H1 (cell line): Measurements from ENCODE around the gene RPLP2. TPM values are rescaled to one million over a fixed set of nuclear protein-coding genes. Genes with fewer than 3 reads are reported as not detected.
A peak's percentile ranks its signal among the peaks of the same experiment; 100 is the strongest.

ENCODE experiments used
- CTCF ChIA-PET: fragments of 300-600 bp; sonication (Branson Sonifier 250); formaldehyde crosslinking; loops from one replicate; lab custom pipeline; 2021; ENCODE audit not compliant: partially characterized antibody; lab: Charles Lee
- POLR2A ChIA-PET: fragments of 300-600 bp; sonication (Branson Sonifier 250); formaldehyde crosslinking; loops from one replicate; lab custom pipeline; 2021; ENCODE audit warnings: inconsistent platforms; ENCODE audit not compliant: partially characterized antibody; lab: Charles Lee
- DNase-seq, 2 experiments: peaks; one replicate each; pipeline versions ENCODE4 v3.0.0 to v3.0.0-alpha.2; 2010 to 2022; ENCODE audit warnings: low spot score in 2 of 2, low read depth in 1 of 2, mixed read lengths in 1 of 2
- FAIRE-seq: peaks from 2 replicates; lab custom pipeline; 2011; peaks lifted over from hg19 to GRCh38; lab: Jason Lieb, UNC
- H2AFZ ChIP-seq: 2 replicates; pipeline ENCODE4 v1.8.1; 2012; ENCODE audit warnings: low read length, inconsistent platforms
- H2AK5ac ChIP-seq: 2 replicates; pipeline ENCODE4 v1.6.1; 2013; ENCODE audit warnings: low read depth, low read length
- H2BK120ac ChIP-seq: replicated peaks from 2 replicates; pipeline ENCODE3; 2013; ENCODE audit warnings: low read depth, low read length, inconsistent platforms
- H2BK12ac ChIP-seq: 2 replicates; pipeline ENCODE4 v1.6.1; 2013; ENCODE audit warnings: low read depth, low read length
- H2BK15ac ChIP-seq: 2 replicates; pipeline ENCODE4 v1.6.1; 2013; ENCODE audit warnings: low read length
- H2BK20ac ChIP-seq: 2 replicates; pipeline ENCODE4 v1.6.1; 2013; ENCODE audit warnings: low read length
- H2BK5ac ChIP-seq: 2 replicates; pipeline ENCODE4 v1.6.1; 2013; ENCODE audit warnings: low read depth, low read length
- H3K14ac ChIP-seq: 2 replicates; pipeline ENCODE4 v1.6.1; 2013; ENCODE audit warnings: inconsistent platforms; ENCODE audit not compliant: insufficient read length
- H3K18ac ChIP-seq: 2 replicates; pipeline ENCODE4 v1.6.1; 2013; ENCODE audit warnings: low read length; ENCODE audit errors: extremely low read depth
- H3K23ac ChIP-seq: 2 replicates; pipeline ENCODE4 v1.6.1; 2013; ENCODE audit warnings: inconsistent platforms; ENCODE audit not compliant: insufficient read length
- H3K23me2 ChIP-seq: 2 replicates; pipeline ENCODE4 v1.6.1; 2013; ENCODE audit warnings: low read depth, low read length
- H3K27ac ChIP-seq: 2 replicates; pipeline ENCODE4 v1.6.1; 2011; ENCODE audit warnings: low read depth, low read length, inconsistent platforms
- H3K27me3 ChIP-seq, 4 experiments: replicated peaks in 1 of 4; 1 replicate in 1 of 4; 2 replicates in 3 of 4; pipeline versions ENCODE4 v1.6.1 to v1.8.1; 2011 to 2013; ENCODE audit warnings: low read length in 3 of 4, mild to moderate bottlenecking in 3 of 4, inconsistent platforms in 2 of 4, mixed read lengths in 2 of 4, moderate library complexity in 1 of 4; ENCODE audit not compliant: control insufficient read depth in 3 of 4, insufficient read depth in 3 of 4; ENCODE audit errors: extremely low read depth in 1 of 4
- H3K36me3 ChIP-seq, 4 experiments: 2 replicates each; pipeline versions ENCODE4 v1.6.1 to v1.8.1; 2011 to 2013; ENCODE audit warnings: mild to moderate bottlenecking in 4 of 4, low read length in 3 of 4, moderate library complexity in 2 of 4, control low read depth in 1 of 4, inconsistent platforms in 1 of 4; ENCODE audit not compliant: insufficient read depth in 4 of 4, control insufficient read depth in 2 of 4
- H3K4ac ChIP-seq: replicated peaks from 2 replicates; pipeline ENCODE3; 2013; ENCODE audit warnings: low read length, low read depth, mixed read lengths, inconsistent platforms; ENCODE audit not compliant: insufficient read length
- H3K4me1 ChIP-seq, 4 experiments: replicated peaks in 1 of 4; 1 replicate in 1 of 4; 2 replicates in 3 of 4; pipeline versions ENCODE4 v1.6.1 to v1.8.1; 2011 to 2013; ENCODE audit warnings: low read length in 3 of 4, inconsistent platforms in 2 of 4, mixed read lengths in 1 of 4; ENCODE audit not compliant: insufficient read depth in 4 of 4, control insufficient read depth in 3 of 4
- H3K4me2 ChIP-seq, 2 experiments: 2 replicates each; pipeline versions ENCODE4 v1.6.1 to v1.8.1; 2011 to 2013; ENCODE audit warnings: low read depth in 2 of 2, low read length in 2 of 2, control low read depth in 1 of 2, inconsistent platforms in 1 of 2, mild to moderate bottlenecking in 1 of 2; ENCODE audit not compliant: insufficient read depth in 1 of 2
- H3K4me3 ChIP-seq, 4 experiments: fragments of 200-600, 300-600 bp in 1 of 4; sonication (generic), shearing (Covaris generic), sonication (Bioruptor Twin) in 1 of 4; 2 replicates each; pipeline versions ENCODE4 v1.5.1 to v1.8.1; 2011 to 2016; ENCODE audit warnings: low read length in 4 of 4, low read depth in 3 of 4, control low read depth in 2 of 4, inconsistent platforms in 2 of 4, mild to moderate bottlenecking in 2 of 4, mixed read lengths in 1 of 4, moderate library complexity in 1 of 4; ENCODE audit not compliant: insufficient read depth in 2 of 4; ENCODE audit errors: extremely low read depth in 1 of 4
- H3K56ac ChIP-seq: replicated peaks from 2 replicates; pipeline ENCODE3; 2013; ENCODE audit warnings: low read depth, mild to moderate bottlenecking, mixed read lengths, low read length, inconsistent platforms; ENCODE audit not compliant: insufficient read length
- H3K79me1 ChIP-seq: 2 replicates; pipeline ENCODE4 v1.6.1; 2013; ENCODE audit warnings: low read depth, low read length, control low read depth
- H3K79me2 ChIP-seq, 2 experiments: 2 replicates each; pipeline versions ENCODE4 v1.6.1 to v1.8.1; 2012 to 2013; ENCODE audit warnings: low read length in 2 of 2, mild to moderate bottlenecking in 2 of 2, inconsistent platforms in 1 of 2; ENCODE audit not compliant: insufficient read depth in 2 of 2, control insufficient read depth in 1 of 2
- H3K9ac ChIP-seq, 4 experiments: replicated peaks in 1 of 4; 1 replicate in 1 of 4; 2 replicates in 3 of 4; pipeline versions ENCODE4 v1.6.1 to v1.8.1; 2011 to 2013; ENCODE audit warnings: low read depth in 3 of 4, low read length in 3 of 4, control low read depth in 2 of 4, mild to moderate bottlenecking in 2 of 4, moderate library complexity in 2 of 4, inconsistent platforms in 1 of 4; ENCODE audit errors: extremely low read depth in 1 of 4
- H3K9me3 ChIP-seq, 2 experiments: 2 replicates each; pipeline versions ENCODE4 v1.6.1 to v1.8.1; 2012 to 2013; ENCODE audit warnings: mild to moderate bottlenecking in 2 of 2, moderate library complexity in 2 of 2, control low read depth in 1 of 2, inconsistent platforms in 1 of 2, low read depth in 1 of 2, low read length in 1 of 2, mixed read lengths in 1 of 2; ENCODE audit not compliant: insufficient read depth in 2 of 2
- H4K20me1 ChIP-seq, 2 experiments: replicated peaks in 1 of 2; 2 replicates each; pipeline versions ENCODE3 to v1.8.1; 2011 to 2013; ENCODE audit warnings: inconsistent platforms in 2 of 2, low read length in 2 of 2, mild to moderate bottlenecking in 1 of 2; ENCODE audit not compliant: insufficient read depth in 2 of 2, control insufficient read depth in 1 of 2
- H4K5ac ChIP-seq: 2 replicates; pipeline ENCODE4 v1.6.1; 2013; ENCODE audit warnings: low read length, low read depth, mixed read lengths, inconsistent platforms; ENCODE audit not compliant: insufficient read length
- H4K8ac ChIP-seq: 2 replicates; pipeline ENCODE4 v1.8.0; 2013; ENCODE audit warnings: mild to moderate bottlenecking, moderate library complexity, low read length, inconsistent platforms; ENCODE audit not compliant: insufficient read depth; ENCODE audit errors: extremely low read depth
- H4K91ac ChIP-seq: replicated peaks from 2 replicates; pipeline ENCODE3; 2013; ENCODE audit warnings: low read length, mixed read lengths, inconsistent platforms; ENCODE audit not compliant: insufficient read length
- CEBPB ChIP-seq: IDR thresholded peaks from 2 replicates; pipeline ENCODE4 v1.6.1; 2012; ENCODE audit warnings: low read depth, low read length
- RAD21 ChIP-seq, 2 experiments: IDR thresholded peaks in 1 of 2; conservative IDR thresholded peaks in 1 of 2; 2 replicates each; pipeline ENCODE4 v1.6.1; 2011; ENCODE audit warnings: low read depth in 2 of 2, low read length in 2 of 2, improper control_type of control experiment in 1 of 2, inconsistent platforms in 1 of 2, mild to moderate bottlenecking in 1 of 2, moderate library complexity in 1 of 2
- SUZ12 ChIP-seq: fragments of 200-600 bp; sonication (generic); IDR thresholded peaks from 2 replicates; pipeline ENCODE4 v1.6.1; 2012; ENCODE audit warnings: mild to moderate bottlenecking, inconsistent platforms, low read length, moderate library complexity, mixed read lengths
- WGBS, 2 experiments: shearing (Covaris generic) in 1 of 2; methylation state at CpG; one replicate each; pipeline versions ENCODE4 v1.1.6 to v1.1.7; 2013 to 2015; ENCODE audit warnings: low lambda C conversion rate in 2 of 2, mixed read lengths in 2 of 2, inconsistent platforms in 1 of 2, low coverage in 1 of 2, missing lambda C conversion rate in 1 of 2; ENCODE audit not compliant: insufficient replicate concordance in 2 of 2, insufficient coverage in 1 of 2, insufficient read length in 1 of 2; ENCODE audit errors: extremely low coverage in 1 of 2, missing lambda C conversion rate in 1 of 2; 5-methylcytosine and 5-hydroxymethylcytosine counted together
- polyA plus RNA-seq, 7 experiments: library from polyadenylated mRNA; depleted of rRNA in 3 of 7; stranded (reverse) in 5 of 7; unstranded in 2 of 7; fragments of >200 nt in 5 of 7; fragments of 200-250 nt in 2 of 7; gene quantifications; 1 replicate in 5 of 7; 2 replicates in 1 of 7; 4 replicates in 1 of 7; pipeline versions ENCODE4 v1.2.1 to v1.2.3, GENCODE V29; 2011 to 2013; ENCODE audit warnings: missing spikeins in 2 of 7, mixed read lengths in 2 of 7
- total RNA-seq: library from RNA; stranded (reverse); fragmentation: NEBNext Ultra II Directional; extraction: Animal tissue kit (Norgen Biotek cat#: 25700); gene quantifications from 2 replicates; pipeline ENCODE4 v1.2.1, GENCODE V29; 2021
- TF ChIP-seq, protein P1 (sequence below), 3 experiments: IDR thresholded peaks; 1 replicate in 2 of 3; 2 replicates in 1 of 3; pipeline versions ENCODE4 v1.5.1 to v1.6.1; 2011; ENCODE audit warnings: low read length in 3 of 3, mild to moderate bottlenecking in 3 of 3, inconsistent platforms in 2 of 3, low read depth in 1 of 3, moderate library complexity in 1 of 3; ENCODE audit not compliant: insufficient read depth in 1 of 3; ENCODE audit errors: control extremely low read depth in 1 of 3

RPLP2 gene
- total and polyA plus RNA-seq, 2 of the 8 experiments (the other 6 are each of a cell fraction or from before 2014, with no cell fraction given): 1,789 to 2,106 TPM

- Histone ChIP-seq H3K23me2 (peaks cover 26% of the 10 kb centered on the region), H3K27me3 (peaks cover 6 to 36% (median 25%) of the 10 kb centered on the region in 4 experiments), H3K9ac (peak overlapping the region in 3 of 4 experiments; percentile 40 to 54 (median 50); a peak in 3 of 7 replicates), H2AFZ (no peak overlapping the region), H4K91ac (no peak overlapping the region), H2BK12ac (no peak overlapping the region), H3K27ac (no peak overlapping the region), H2BK15ac (no peak overlapping the region), H2BK5ac (no peak overlapping the region), H3K79me1 (no peaks in the 10 kb centered on the region; the same call in 1 of the 2 replicates), H2AK5ac (no peak overlapping the region), H4K20me1 (peaks cover 2 to 6% of the 10 kb centered on the region in 2 experiments), H3K79me2 (no peaks in the 10 kb centered on the region), H3K4ac (no peak overlapping the region), H3K4me2 (peak overlapping the region; percentile 84 to 99), H4K5ac (no peak overlapping the region), H3K36me3 (peaks cover 0 to 10% (median 1%) of the 10 kb centered on the region in 4 experiments; a peak in 1 of 8 replicates), H3K4me1 (peaks cover 0 to 39% (median 34%) of the 10 kb centered on the region in 4 experiments; a peak in 6 of 7 replicates), H3K4me3 (peak overlapping the region; percentile 42 to 63 (median 58)), H4K8ac (peak overlapping the region; percentile 86), H3K9me3 (no peaks in the 10 kb centered on the region), H2BK20ac (no peak overlapping the region), H2BK120ac (no peak overlapping the region), H3K14ac (no peak overlapping the region), H3K18ac (no peak overlapping the region), H3K56ac (no peak overlapping the region), H3K23ac (no peak overlapping the region)
- ChIA-PET CTCF (no interaction called here), POLR2A (interaction anchor here (40.4 to 53.0 kb wide), 2 partner anchors 3 to 16 kb away, joined by 1917 read pairs; partner anchors contain the start of genes CD151, CEND1, CRACR2B and PIDD1)
- no peak for DNase-seq
- 8% methylated on average over 11 of the region's 22 CpGs; no CpG with 5 or more reads in 1 of the 2 experiments for WGBS, 2 experiments
- TF ChIP-seq CEBPB (0 out of 2 replicates have a peak, but pooled peaks have one; percentile 26), RAD21 (IDR thresholded peaks at IDR 0.05 in 1 of 2, conservative IDR thresholded peaks at IDR 0.05 in 1 of 2; ENCODE audit: low read depth in 2 of 2, low read length in 2 of 2) (0 out of 4 replicates have a peak, but pooled peaks of 1 of the 2 experiments have one; percentile 4), SUZ12 (0 out of 2 replicates have a peak, but pooled peaks have one; percentile 16)
- TF ChIP-seq, protein P1, sequence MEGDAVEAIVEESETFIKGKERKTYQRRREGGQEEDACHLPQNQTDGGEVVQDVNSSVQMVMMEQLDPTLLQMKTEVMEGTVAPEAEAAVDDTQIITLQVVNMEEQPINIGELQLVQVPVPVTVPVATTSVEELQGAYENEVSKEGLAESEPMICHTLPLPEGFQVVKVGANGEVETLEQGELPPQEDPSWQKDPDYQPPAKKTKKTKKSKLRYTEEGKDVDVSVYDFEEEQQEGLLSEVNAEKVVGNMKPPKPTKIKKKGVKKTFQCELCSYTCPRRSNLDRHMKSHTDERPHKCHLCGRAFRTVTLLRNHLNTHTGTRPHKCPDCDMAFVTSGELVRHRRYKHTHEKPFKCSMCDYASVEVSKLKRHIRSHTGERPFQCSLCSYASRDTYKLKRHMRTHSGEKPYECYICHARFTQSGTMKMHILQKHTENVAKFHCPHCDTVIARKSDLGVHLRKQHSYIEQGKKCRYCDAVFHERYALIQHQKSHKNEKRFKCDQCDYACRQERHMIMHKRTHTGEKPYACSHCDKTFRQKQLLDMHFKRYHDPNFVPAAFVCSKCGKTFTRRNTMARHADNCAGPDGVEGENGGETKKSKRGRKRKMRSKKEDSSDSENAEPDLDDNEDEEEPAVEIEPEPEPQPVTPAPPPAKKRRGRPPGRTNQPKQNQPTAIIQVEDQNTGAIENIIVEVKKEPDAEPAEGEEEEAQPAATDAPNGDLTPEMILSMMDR (IDR thresholded peaks at IDR 0.05; ENCODE audit: control extremely low read depth in 1 of 3, insufficient read depth in 1 of 3, low read depth in 1 of 3, low read length in 3 of 3): no peak
- FAIRE-seq: no peak
Measured at GRCh38 chr11:826836-827145, 17.0 kb downstream of the RPLP2 start.
